A549 (cell line): Measurements from ENCODE around the gene MOB3A. TPM values are rescaled to one million over a fixed set of nuclear protein-coding genes. Genes with fewer than 3 reads are reported as not detected.

Experiments
- ATAC-seq, 2 experiments: fragments of 200-7000 bp in 1 of 2; fragments of >200 bp in 1 of 2; cut with Nextera tagmentation in 1 of 2; cut with Tn5 transposase in 1 of 2; 3 replicates each; pipeline versions ENCODE4 v1.8.0 to v1.9.1; 2018 to 2020; ENCODE audit warnings: mild to moderate bottlenecking in 1 of 2, moderate library complexity in 1 of 2
- CTCF ChIA-PET: fragments of 300-600 bp; sonication (Branson Sonifier 250); formaldehyde crosslinking; extraction: SDS; loops from one replicate; lab custom pipeline; 2021; ENCODE audit warnings: antibody characterized with exemption, inconsistent platforms; lab: Yijun Ruan, JAX
- POLR2A ChIA-PET: fragments of 350-600 bp; formaldehyde crosslinking; extraction: SDS; loops from one replicate; lab custom pipeline; 2021; ENCODE audit warnings: antibody characterized with exemption, inconsistent platforms; lab: Yijun Ruan, JAX
- DNase-seq, 2 experiments: peaks; one replicate each; pipeline versions ENCODE4 v3.0.0 to v3.0.0-alpha.2; 2011 to 2016; ENCODE audit warnings: low read depth in 1 of 2, low spot score in 1 of 2
- FAIRE-seq: peaks from 2 replicates; lab custom pipeline; 2011; peaks lifted over from hg19 to GRCh38; lab: Jason Lieb, UNC
- H3K27ac ChIP-seq, 2 experiments: fragments of >200 bp; sonication (Bioruptor Twin); formaldehyde crosslinking; 3 replicates each; pipeline ENCODE4 v1.5.1; 2016 to 2017
- H3K4me1 ChIP-seq: fragments of >200 bp; sonication (Bioruptor Twin); formaldehyde crosslinking; 3 replicates; pipeline ENCODE4 v1.6.1; 2016
- H3K4me2 ChIP-seq: fragments of >200 bp; sonication (Bioruptor Twin); formaldehyde crosslinking; 3 replicates; pipeline ENCODE4 v1.6.1; 2016
- H3K4me3 ChIP-seq: fragments of >200 bp; sonication (Bioruptor Twin); formaldehyde crosslinking; 3 replicates; pipeline ENCODE4 v1.5.1; 2016
- H3K9me3 ChIP-seq: fragments of >200 bp; sonication (Bioruptor Twin); formaldehyde crosslinking; 3 replicates; pipeline ENCODE4 v1.6.1; 2016
- BHLHE40 ChIP-seq: IDR thresholded peaks from 2 replicates; pipeline ENCODE4 v1.6.1; 2012; ENCODE audit warnings: low read depth, low read length, inconsistent platforms
- CBX2 ChIP-seq: fragments of 200-600 bp; sonication (generic); IDR thresholded peaks from 2 replicates; pipeline ENCODE4 v1.6.1; 2016; ENCODE audit warnings: low read depth, mild to moderate bottlenecking, borderline replicate concordance
- FOSB ChIP-seq: fragments of 250-450 bp; sonication (Bioruptor Pico); IDR thresholded peaks from 2 replicates; pipeline ENCODE4 v1.5.0; 2020; ENCODE audit warnings: mild to moderate bottlenecking, moderate library complexity
- FOSL2 ChIP-seq, 2 experiments: fragments of 450-650 bp in 1 of 2; fragments of >200 bp in 1 of 2; sonication (Bioruptor Twin) in 1 of 2; formaldehyde crosslinking; IDR thresholded peaks; 2 replicates each; pipeline versions ENCODE4 v1.5.0 to v1.6.1; 2016 to 2020; ENCODE audit warnings: mild to moderate bottlenecking in 1 of 2, moderate library complexity in 1 of 2
- FOXS1 ChIP-seq: fragments of 250-450 bp; sonication (Bioruptor Pico); IDR thresholded peaks from 2 replicates; pipeline ENCODE4 v1.5.0; 2020; ENCODE audit warnings: mild to moderate bottlenecking, moderate library complexity
- NPAS2 ChIP-seq: fragments of 250-450 bp; sonication (Bioruptor Pico); IDR thresholded peaks from 2 replicates; pipeline ENCODE4 v1.8.0; 2022; ENCODE audit warnings: mild to moderate bottlenecking, moderate library complexity, borderline replicate concordance
- PHF8 ChIP-seq: fragments of 200-600 bp; sonication (generic); IDR thresholded peaks from 2 replicates; pipeline ENCODE4 v1.6.1; 2016; ENCODE audit warnings: low read depth, mild to moderate bottlenecking, antibody characterized with exemption, moderate library complexity, borderline replicate concordance
- RFX5 ChIP-seq: fragments of 450-650 bp; IDR thresholded peaks from 2 replicates; pipeline ENCODE4 v1.7.1; 2014; ENCODE audit warnings: antibody characterized with exemption, mild to moderate bottlenecking, moderate library complexity
- SMC3 ChIP-seq: fragments of >200 bp; sonication (Bioruptor Twin); formaldehyde crosslinking; IDR thresholded peaks from 3 replicates; pipeline ENCODE4 v1.6.1; 2018; ENCODE audit warnings: inconsistent platforms
- ZC3H11A ChIP-seq: fragments of 450-650 bp; IDR thresholded peaks from 2 replicates; pipeline ENCODE4 v1.6.1; 2014; ENCODE audit warnings: antibody characterized with exemption, mild to moderate bottlenecking
- ZFP36 ChIP-seq: fragments of 450-650 bp; IDR thresholded peaks from 2 replicates; pipeline ENCODE4 v1.6.1; 2014; ENCODE audit warnings: borderline replicate concordance; ENCODE audit not compliant: partially characterized antibody
- WGBS: methylation state at CpG from one replicate; pipeline ENCODE4 v1.1.6; 2017; ENCODE audit errors: missing lambda C conversion rate; 5-methylcytosine and 5-hydroxymethylcytosine counted together
- polyA plus RNA-seq, 4 experiments: library from polyadenylated mRNA; depleted of rRNA in 3 of 4; stranded (reverse); fragments of >200 nt; fragmentation: RNase III in 1 of 4; extraction: RNeasy Plus Mini Kit Qiagen cat#74134 plus additional on column Dnase treatment in 1 of 4; gene quantifications; 2 replicates in 3 of 4; 3 replicates in 1 of 4; pipeline ENCODE4 v1.2.3, GENCODE V29; 2011 to 2017
- TF ChIP-seq, protein P1 (sequence below): fragments of >200 bp; sonication (Bioruptor Twin); formaldehyde crosslinking; IDR thresholded peaks from 3 replicates; pipeline ENCODE4 v1.5.1; 2016
- TF ChIP-seq, protein P2 (sequence below): fragments of >200 bp; sonication (Bioruptor Twin); formaldehyde crosslinking; IDR thresholded peaks from 3 replicates; pipeline ENCODE4 v1.6.1; 2016
- TF ChIP-seq, protein P3 (sequence below): fragments of >200 bp; sonication (Bioruptor Twin); formaldehyde crosslinking; IDR thresholded peaks from 2 replicates; pipeline ENCODE4 v1.6.1; 2016

The MOB3A gene
- polyA plus RNA-seq, 2 of the 4 experiments (the other 2 are of a cell fraction), result 9.1 to 10.9 TPM

DNA sequence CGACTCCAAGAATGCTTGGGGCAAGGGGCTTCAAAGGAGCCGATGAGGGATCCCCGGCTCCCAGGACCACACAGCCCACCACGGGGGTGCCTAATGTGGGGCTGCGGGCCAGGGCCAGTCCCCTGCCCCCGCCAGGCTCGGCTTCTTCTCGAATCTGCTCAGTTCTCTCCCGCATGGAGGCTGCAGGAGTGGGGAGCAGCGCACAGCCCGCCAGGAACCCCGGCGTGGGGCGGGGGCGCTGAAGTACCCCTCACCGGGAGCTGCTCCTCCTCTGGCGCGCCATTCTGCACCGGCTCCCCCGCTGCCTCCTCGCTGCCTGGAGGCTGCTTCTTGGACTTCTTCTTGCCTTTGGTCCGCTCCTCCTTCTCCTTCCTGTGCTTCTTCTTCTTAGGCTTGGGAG is 15.3 kb upstream of the MOB3A start:
- no peaks in the 10 kb centered on the region for H3K4me1 ChIP-seq
- H3K4me2 ChIP-seq, result no peak overlapping the region
- no peak overlapping the region for H3K27ac ChIP-seq
- POLR2A ChIA-PET, result no interaction called here
- 96% methylated on average over 14 of the region's 22 CpGs for WGBS
- no peak for FAIRE-seq
- DNase-seq, result no peak
- no peaks in the 10 kb centered on the region for H3K9me3 ChIP-seq
- H3K4me3 ChIP-seq, result no peak overlapping the region
- CTCF ChIA-PET, result interaction anchor here (0.7 kb wide), 1 partner anchor 12 kb away, joined by 3 read pairs; no protein-coding TSS in a partner anchor
- TF ChIP-seq, protein P1, sequence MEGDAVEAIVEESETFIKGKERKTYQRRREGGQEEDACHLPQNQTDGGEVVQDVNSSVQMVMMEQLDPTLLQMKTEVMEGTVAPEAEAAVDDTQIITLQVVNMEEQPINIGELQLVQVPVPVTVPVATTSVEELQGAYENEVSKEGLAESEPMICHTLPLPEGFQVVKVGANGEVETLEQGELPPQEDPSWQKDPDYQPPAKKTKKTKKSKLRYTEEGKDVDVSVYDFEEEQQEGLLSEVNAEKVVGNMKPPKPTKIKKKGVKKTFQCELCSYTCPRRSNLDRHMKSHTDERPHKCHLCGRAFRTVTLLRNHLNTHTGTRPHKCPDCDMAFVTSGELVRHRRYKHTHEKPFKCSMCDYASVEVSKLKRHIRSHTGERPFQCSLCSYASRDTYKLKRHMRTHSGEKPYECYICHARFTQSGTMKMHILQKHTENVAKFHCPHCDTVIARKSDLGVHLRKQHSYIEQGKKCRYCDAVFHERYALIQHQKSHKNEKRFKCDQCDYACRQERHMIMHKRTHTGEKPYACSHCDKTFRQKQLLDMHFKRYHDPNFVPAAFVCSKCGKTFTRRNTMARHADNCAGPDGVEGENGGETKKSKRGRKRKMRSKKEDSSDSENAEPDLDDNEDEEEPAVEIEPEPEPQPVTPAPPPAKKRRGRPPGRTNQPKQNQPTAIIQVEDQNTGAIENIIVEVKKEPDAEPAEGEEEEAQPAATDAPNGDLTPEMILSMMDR, result no peak
- TF ChIP-seq CBX2 (no peak), PHF8 (no peak)
- ATAC-seq, result no peak

DNA sequence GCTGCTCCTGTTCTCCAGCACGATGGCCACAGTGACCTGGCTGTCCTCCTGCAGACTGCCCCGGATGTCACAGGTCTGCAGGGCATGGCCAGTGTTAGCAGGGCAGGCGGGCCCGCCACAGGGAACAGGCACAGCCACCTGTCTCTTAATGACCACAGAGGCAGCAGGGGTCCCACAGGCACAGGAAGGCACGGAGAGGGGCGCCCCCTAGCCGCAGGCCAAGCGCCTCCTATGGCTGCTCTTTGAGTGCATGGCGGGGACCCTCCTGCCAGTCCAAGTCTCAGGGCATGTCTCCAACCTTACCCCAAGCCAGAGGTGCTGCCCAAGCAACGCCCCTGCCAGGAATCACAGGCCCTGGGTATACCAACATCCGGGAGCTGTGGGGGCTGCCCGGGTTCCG is 14.7 kb upstream of the MOB3A start:
- DNase-seq (no peak), FAIRE-seq (no peak), ATAC-seq (no peak; a peak in 2 of 6 replicates)
- H3K27ac ChIP-seq, result no peak overlapping the region
- 100% methylated on average over 7 of the region's 13 CpGs for WGBS
- no peak overlapping the region for H3K4me3 ChIP-seq
- no peak overlapping the region for H3K4me2 ChIP-seq
- ChIA-PET CTCF (interaction anchor here (0.7 kb wide), 1 partner anchor 13 kb away, joined by 3 read pairs; no protein-coding TSS in a partner anchor), POLR2A (no interaction called here)
- H3K9me3 ChIP-seq, result no peaks in the 10 kb centered on the region; the same call in 2 of the 3 replicates
- TF ChIP-seq FOSL2 (IDR thresholded peaks at IDR 0.05) (no peak), FOSL2 (CRISPR knock-in tag; IDR thresholded peaks at IDR 0.05) (no peak), SMC3 (no peak), RFX5 (no peak), ZFP36 (no peak), BHLHE40 (no peak)
- TF ChIP-seq, protein P2, sequence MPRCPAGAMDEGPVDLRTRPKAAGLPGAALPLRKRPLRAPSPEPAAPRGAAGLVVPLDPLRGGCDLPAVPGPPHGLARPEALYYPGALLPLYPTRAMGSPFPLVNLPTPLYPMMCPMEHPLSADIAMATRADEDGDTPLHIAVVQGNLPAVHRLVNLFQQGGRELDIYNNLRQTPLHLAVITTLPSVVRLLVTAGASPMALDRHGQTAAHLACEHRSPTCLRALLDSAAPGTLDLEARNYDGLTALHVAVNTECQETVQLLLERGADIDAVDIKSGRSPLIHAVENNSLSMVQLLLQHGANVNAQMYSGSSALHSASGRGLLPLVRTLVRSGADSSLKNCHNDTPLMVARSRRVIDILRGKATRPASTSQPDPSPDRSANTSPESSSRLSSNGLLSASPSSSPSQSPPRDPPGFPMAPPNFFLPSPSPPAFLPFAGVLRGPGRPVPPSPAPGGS, result no peak
- TF ChIP-seq, all 56 proteins: peak for 0
- H3K4me1 ChIP-seq, result no peaks in the 10 kb centered on the region

DNA sequence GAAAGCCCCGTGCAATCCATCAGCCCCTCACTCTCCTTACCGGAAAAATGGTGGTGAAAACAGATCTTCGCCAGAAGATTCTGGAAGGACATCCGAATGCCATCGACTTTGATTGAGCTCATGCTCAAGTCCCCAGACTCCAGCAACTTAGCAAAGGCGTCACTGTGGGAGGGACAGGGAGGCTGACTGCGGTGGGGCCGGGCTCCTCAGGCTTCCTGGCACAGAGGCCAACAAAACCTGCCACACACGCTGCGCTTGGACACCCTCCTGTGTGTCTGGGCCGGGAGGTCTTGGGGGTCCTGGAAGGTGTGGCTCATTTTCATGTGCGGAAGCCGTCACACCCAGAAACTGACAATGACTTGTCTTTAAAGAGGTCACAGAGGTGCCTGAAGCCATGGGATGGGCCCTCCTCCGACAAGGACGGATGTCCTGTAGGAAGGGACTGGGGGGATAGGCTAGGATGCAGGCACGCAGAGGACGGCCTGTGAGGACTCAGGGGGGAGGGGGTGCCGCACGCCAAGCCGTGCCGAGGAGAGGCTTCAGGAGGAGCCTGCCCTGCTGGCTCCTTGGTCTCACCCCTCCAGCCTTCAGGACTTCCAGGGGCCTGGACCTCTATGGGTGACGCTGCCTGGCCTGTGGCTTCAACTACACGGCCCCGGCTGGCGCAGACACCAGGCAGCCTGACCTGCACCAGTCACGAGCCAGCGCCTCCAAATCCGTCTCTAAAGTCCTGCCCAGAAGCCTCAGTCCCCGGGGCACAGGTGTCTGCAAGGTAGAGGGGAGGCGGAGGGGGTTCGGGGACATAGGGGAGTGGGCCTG is 13.1 kb upstream of the MOB3A start:
- Histone ChIP-seq H3K9me3 (no peaks in the 10 kb centered on the region; the same call in 2 of the 3 replicates), H3K27ac (no peak overlapping the region), H3K4me3 (no peak overlapping the region), H3K4me1 (no peaks in the 10 kb centered on the region), H3K4me2 (no peak overlapping the region)
- 94% methylated on average over 14 of the region's 31 CpGs for WGBS
- TF ChIP-seq FOSL2 (IDR thresholded peaks at IDR 0.05) (no peak), FOSL2 (CRISPR knock-in tag; IDR thresholded peaks at IDR 0.05) (no peak), ZC3H11A (no peak), FOXS1 (CRISPR knock-in tag) (no peak), FOSB (CRISPR knock-in tag) (no peak), NPAS2 (no peak)
- TF ChIP-seq, protein P3, sequence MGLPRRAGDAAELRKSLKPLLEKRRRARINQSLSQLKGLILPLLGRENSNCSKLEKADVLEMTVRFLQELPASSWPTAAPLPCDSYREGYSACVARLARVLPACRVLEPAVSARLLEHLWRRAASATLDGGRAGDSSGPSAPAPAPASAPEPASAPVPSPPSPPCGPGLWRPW, result no peak
- ChIA-PET POLR2A (no interaction called here), CTCF (interaction anchor here (0.7 to 1.1 kb wide), 2 partner anchors 12 to 169 kb away, joined by 3 read pairs; no protein-coding TSS in a partner anchor)
- ATAC-seq (no peak), FAIRE-seq (no peak), DNase-seq (no peak)
